ENCODE measurements around the gene SCARF1.
A peak's percentile ranks its signal among the peaks of the same experiment; 100 is the strongest.

Gene SCARF1

DNA sequence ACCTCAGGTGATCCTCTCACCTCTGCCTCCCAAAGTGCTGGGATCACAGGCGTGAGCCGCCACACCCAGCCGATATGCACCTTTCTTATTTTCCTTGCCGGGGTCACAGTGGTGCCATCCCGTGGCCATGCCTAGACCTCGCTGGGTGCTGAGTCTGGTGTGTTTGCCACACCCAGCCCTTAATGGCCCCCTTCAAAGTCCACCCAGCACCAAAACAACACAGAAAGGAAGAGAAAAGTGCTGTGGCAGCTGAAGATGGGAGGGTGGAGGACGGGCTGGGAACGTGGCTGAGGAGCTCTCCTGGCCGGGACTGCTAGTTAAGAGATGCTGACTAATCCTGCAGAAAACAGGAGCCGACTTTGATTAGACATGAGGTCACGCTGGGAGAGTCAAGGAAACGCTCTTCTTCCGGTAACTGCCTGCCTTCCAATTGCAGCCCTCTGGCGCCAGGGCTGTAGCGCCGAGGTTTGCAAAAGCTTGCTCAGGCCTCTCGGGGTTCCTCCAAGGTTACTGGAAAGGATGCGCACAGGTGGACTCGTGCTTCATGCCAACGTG is 27.8 kb downstream of the SCARF1 start:
- DNase-seq (ENCODE audit: low read depth), result peak; percentile 89
- no peak overlapping the region for H3K4me3 ChIP-seq (replicated peaks; ENCODE audit: low read depth, low read length)
- TF ChIP-seq, protein P1, sequence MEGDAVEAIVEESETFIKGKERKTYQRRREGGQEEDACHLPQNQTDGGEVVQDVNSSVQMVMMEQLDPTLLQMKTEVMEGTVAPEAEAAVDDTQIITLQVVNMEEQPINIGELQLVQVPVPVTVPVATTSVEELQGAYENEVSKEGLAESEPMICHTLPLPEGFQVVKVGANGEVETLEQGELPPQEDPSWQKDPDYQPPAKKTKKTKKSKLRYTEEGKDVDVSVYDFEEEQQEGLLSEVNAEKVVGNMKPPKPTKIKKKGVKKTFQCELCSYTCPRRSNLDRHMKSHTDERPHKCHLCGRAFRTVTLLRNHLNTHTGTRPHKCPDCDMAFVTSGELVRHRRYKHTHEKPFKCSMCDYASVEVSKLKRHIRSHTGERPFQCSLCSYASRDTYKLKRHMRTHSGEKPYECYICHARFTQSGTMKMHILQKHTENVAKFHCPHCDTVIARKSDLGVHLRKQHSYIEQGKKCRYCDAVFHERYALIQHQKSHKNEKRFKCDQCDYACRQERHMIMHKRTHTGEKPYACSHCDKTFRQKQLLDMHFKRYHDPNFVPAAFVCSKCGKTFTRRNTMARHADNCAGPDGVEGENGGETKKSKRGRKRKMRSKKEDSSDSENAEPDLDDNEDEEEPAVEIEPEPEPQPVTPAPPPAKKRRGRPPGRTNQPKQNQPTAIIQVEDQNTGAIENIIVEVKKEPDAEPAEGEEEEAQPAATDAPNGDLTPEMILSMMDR (IDR thresholded peaks at IDR 0.05; ENCODE audit: low read length, missing control alignments), result peak; percentile 12

DNA sequence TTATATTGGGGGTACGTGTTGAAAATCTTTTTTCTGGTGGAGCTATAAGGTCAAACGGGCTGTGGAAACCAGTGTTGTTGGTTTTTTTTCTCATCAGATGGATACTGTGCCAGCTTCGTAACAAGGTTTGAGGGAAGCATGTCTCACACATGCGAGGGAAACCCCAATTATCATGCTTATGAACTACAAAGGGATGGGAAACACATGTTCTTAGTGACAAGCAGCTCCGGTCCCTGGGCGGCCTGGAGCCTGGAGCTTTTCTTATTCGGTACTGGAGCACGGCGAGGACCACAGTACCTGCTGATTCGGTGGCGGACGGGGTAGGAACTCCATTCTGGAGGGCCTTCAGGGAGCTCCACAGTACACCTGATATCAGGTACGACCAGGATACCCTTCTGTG is 29.4 kb downstream of the SCARF1 start:
- no peak for DNase-seq (ENCODE audit: low read depth)
- no peak overlapping the region for H3K4me3 ChIP-seq (replicated peaks; ENCODE audit: low read depth, low read length)
- TF ChIP-seq, protein P1 (IDR thresholded peaks at IDR 0.05; ENCODE audit: low read length, missing control alignments), result no peak

DNA sequence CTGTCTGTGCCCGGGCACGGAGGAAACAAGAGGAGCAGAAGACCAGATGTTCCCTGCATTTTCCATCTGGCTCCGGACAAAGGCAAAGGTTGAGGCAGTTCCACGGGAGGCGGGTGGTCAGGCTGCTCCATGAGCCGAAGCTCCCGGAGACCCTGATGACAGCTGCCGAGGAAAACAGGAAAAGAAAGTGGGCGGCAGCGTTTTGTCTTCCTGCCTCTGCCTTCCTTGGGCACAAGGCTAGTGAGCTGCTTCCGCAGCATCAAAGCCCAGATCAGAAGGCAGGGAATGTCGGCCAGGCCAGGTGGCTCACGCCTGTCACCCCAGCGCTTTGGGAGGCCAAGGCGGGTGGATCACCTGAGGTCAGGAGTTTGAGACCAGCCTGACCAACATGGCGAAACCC is 33.1 kb downstream of the SCARF1 start:
- TF ChIP-seq, protein P1 (IDR thresholded peaks at IDR 0.05; ENCODE audit: low read length, missing control alignments), result no peak
- no peak overlapping the region for H3K4me3 ChIP-seq (replicated peaks; ENCODE audit: low read depth, low read length)
- no peak for DNase-seq (ENCODE audit: low read depth)

DNA sequence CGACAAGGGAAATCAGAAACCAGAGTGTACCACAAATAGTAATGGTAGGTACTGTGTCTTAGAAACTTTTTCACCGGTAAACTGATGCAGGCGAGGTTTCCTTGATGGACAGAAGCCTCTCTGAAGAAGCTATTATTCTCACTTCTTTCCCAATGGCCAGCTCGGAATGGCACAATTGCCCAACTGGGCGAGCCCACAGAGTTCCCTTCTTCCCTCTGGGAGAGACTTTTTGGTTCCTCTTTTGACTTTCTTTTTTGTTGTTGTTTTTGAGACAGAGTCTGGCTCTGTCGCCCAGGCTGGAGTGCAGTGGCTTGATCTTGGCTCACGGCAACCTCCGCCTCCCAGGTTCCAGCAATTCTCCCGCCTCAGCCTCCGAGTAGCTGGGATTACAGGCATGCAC is 33.8 kb downstream of the SCARF1 start:
- TF ChIP-seq, protein P1 (IDR thresholded peaks at IDR 0.05; ENCODE audit: low read length, missing control alignments), result no peak
- DNase-seq (ENCODE audit: low read depth), result no peak
- H3K4me3 ChIP-seq (replicated peaks; ENCODE audit: low read depth, low read length), result no peak overlapping the region

DNA sequence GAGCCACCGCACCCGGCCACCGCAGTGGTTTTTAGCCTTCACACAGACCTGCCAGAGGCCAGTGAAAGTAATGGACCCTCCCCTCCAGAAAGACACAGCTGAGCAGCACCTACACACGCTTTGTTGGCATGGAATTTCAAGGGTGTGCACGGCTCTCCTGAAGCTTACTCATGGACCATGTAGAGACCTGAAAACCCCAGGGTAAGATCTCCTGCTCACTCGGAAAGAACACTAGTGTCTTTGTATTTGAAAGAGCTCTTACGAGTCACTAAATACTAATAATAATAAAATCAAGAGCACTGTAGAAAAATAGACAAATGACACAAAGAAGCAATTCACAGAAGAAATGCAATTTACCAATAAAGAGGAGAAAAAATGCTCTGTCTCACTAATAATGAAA is 36.9 kb downstream of the SCARF1 start:
- no peak overlapping the region for H3K4me3 ChIP-seq (replicated peaks; ENCODE audit: low read depth, low read length)
- TF ChIP-seq, protein P1 (IDR thresholded peaks at IDR 0.05; ENCODE audit: low read length, missing control alignments), result no peak
- DNase-seq (ENCODE audit: low read depth), result no peak

DNA sequence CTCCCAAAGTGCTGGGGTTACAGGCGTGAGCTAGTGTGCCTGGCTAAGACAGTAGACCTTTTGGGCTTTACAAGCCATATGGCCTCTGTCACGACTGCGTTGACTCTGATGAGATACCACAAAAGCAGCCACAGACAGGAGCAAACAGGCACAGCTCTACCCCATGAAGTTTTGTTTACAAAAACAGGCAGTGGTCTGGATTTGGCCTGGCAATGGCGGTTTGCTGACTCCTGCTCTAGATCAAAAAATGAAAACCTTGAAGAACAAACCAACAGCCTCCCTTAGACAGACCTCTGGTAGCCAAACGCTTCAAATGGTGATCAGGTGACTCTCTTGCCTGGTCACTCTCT is 37.6 kb downstream of the SCARF1 start:
- no peak overlapping the region for H3K4me3 ChIP-seq (replicated peaks; ENCODE audit: low read depth, low read length)
- DNase-seq (ENCODE audit: low read depth), result no peak
- TF ChIP-seq, protein P1 (IDR thresholded peaks at IDR 0.05; ENCODE audit: low read length, missing control alignments), result no peak

DNA sequence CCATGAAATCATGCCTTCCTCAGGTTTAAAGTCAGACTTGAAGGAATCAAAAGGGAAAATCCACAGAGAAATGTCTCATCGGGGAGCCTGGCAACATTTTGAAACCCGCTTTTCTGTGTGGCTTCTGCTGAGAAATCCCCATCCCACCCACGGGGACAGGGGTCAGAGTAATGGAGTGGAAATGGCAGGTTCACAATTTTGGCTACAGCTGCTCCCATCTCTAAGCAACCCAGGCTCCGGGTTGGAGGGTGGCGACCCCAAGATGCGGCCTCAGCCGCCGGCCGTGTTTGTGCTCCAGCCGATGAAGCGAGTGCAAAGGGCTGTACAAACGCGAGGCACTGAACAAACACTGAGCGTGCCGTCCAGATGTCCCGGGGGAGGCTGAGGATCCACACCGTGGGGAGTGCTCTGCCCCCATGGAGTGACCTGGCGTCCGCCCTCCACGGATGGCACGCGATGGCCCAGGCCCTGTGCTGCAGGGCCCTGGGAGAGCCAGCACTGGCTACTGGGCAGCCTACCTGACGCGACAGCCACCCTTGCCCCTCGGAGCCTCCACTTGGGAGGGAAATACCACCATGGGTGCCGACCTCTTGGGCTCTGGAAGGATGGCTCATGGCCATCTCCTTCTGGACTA is 39.1 kb downstream of the SCARF1 start:
- no peak overlapping the region for H3K4me3 ChIP-seq (replicated peaks; ENCODE audit: low read depth, low read length)
- no peak for DNase-seq (ENCODE audit: low read depth)
- TF ChIP-seq, protein P1 (IDR thresholded peaks at IDR 0.05; ENCODE audit: low read length, missing control alignments), result no peak
